ENCODE data around the gene SPINK2.
A peak's percentile ranks its signal among the peaks of the same experiment; 100 is the strongest.

SPINK2 gene

GRCh38 chr4:56786955-56787354, 34.5 kb downstream of the SPINK2 start:
- Mint-ChIP-seq H3K4me3 (no peak overlapping the region), H3K27ac (peak overlapping the region; percentile 66), H3K36me3 (ENCODE audit: low read depth) (no peaks in the 10 kb centered on the region), H3K27me3 (ENCODE audit: low read depth, poor library complexity) (peaks cover 4% of the 10 kb centered on the region), H3K4me1 (peaks cover 30% of the 10 kb centered on the region), H3K9me3 (no peaks in the 10 kb centered on the region)
- peak; percentile 31 for DNase-seq
- TF ChIP-seq CTCF (IDR thresholded peaks at IDR 0.05) = no peak

- Mint-ChIP-seq H3K27me3 (ENCODE audit: low read depth, poor library complexity) (peaks cover 4% of the 10 kb centered on the region), H3K27ac (peak overlapping the region; percentile 50), H3K9me3 (no peaks in the 10 kb centered on the region), H3K4me1 (peaks cover 35% of the 10 kb centered on the region), H3K36me3 (ENCODE audit: low read depth) (no peaks in the 10 kb centered on the region), H3K4me3 (no peak overlapping the region)
- no peak for DNase-seq
- no peak for TF ChIP-seq CTCF (IDR thresholded peaks at IDR 0.05)
Observed at GRCh38 chr4:56783986-56784385, 37.5 kb downstream of the SPINK2 start.

- peaks cover 4% of the 10 kb centered on the region for H3K27me3 Mint-ChIP-seq (ENCODE audit: low read depth, poor library complexity)
- peaks cover 22% of the 10 kb centered on the region for H3K4me1 Mint-ChIP-seq
- no peak overlapping the region for H3K4me3 Mint-ChIP-seq
- H3K9me3 Mint-ChIP-seq = no peaks in the 10 kb centered on the region
- H3K27ac Mint-ChIP-seq = peak overlapping the region; percentile 45
- no peak for DNase-seq
- no peak for TF ChIP-seq CTCF (IDR thresholded peaks at IDR 0.05)
- H3K36me3 Mint-ChIP-seq (ENCODE audit: low read depth) = no peaks in the 10 kb centered on the region
Observed at GRCh38 chr4:56782019-56782418, 39.5 kb downstream of the SPINK2 start.

GRCh38 chr4:56773346-56773745, 48.2 kb downstream of the SPINK2 start:
- no peak for TF ChIP-seq CTCF (IDR thresholded peaks at IDR 0.05)
- no peak for DNase-seq
- Mint-ChIP-seq H3K27me3 (ENCODE audit: low read depth, poor library complexity) (no peaks in the 10 kb centered on the region), H3K4me3 (no peak overlapping the region), H3K27ac (no peak overlapping the region), H3K36me3 (ENCODE audit: low read depth) (no peaks in the 10 kb centered on the region), H3K9me3 (no peaks in the 10 kb centered on the region), H3K4me1 (peaks cover 12% of the 10 kb centered on the region)

- H3K4me1 Mint-ChIP-seq = peaks cover 11% of the 10 kb centered on the region
- no peaks in the 10 kb centered on the region for H3K36me3 Mint-ChIP-seq (ENCODE audit: low read depth)
- TF ChIP-seq CTCF (IDR thresholded peaks at IDR 0.05) = no peak
- no peak for DNase-seq
- peak overlapping the region; percentile 62 for H3K27ac Mint-ChIP-seq
- H3K9me3 Mint-ChIP-seq = no peaks in the 10 kb centered on the region
- H3K4me3 Mint-ChIP-seq = no peak overlapping the region
- H3K27me3 Mint-ChIP-seq (ENCODE audit: low read depth, poor library complexity) = no peaks in the 10 kb centered on the region
Observed at GRCh38 chr4:56772134-56772533, 49.4 kb downstream of the SPINK2 start.

GRCh38 chr4:56768763-56769162, 52.7 kb downstream of the SPINK2 start:
- no peak for DNase-seq
- H3K4me1 Mint-ChIP-seq = peaks cover 8% of the 10 kb centered on the region
- H3K9me3 Mint-ChIP-seq = no peaks in the 10 kb centered on the region
- H3K27ac Mint-ChIP-seq = no peak overlapping the region
- H3K36me3 Mint-ChIP-seq (ENCODE audit: low read depth) = no peaks in the 10 kb centered on the region
- no peak overlapping the region for H3K4me3 Mint-ChIP-seq
- no peaks in the 10 kb centered on the region for H3K27me3 Mint-ChIP-seq (ENCODE audit: low read depth, poor library complexity)
- TF ChIP-seq CTCF (IDR thresholded peaks at IDR 0.05) = no peak
